ENCODE measurements around the gene BIRC3. TPM values are rescaled to one million over a fixed set of nuclear protein-coding genes. Genes with fewer than 3 reads are reported as not detected.

The BIRC3 gene
- total RNA-seq, 2 experiments from 2014 or later: 102 to 108 TPM

DNA sequence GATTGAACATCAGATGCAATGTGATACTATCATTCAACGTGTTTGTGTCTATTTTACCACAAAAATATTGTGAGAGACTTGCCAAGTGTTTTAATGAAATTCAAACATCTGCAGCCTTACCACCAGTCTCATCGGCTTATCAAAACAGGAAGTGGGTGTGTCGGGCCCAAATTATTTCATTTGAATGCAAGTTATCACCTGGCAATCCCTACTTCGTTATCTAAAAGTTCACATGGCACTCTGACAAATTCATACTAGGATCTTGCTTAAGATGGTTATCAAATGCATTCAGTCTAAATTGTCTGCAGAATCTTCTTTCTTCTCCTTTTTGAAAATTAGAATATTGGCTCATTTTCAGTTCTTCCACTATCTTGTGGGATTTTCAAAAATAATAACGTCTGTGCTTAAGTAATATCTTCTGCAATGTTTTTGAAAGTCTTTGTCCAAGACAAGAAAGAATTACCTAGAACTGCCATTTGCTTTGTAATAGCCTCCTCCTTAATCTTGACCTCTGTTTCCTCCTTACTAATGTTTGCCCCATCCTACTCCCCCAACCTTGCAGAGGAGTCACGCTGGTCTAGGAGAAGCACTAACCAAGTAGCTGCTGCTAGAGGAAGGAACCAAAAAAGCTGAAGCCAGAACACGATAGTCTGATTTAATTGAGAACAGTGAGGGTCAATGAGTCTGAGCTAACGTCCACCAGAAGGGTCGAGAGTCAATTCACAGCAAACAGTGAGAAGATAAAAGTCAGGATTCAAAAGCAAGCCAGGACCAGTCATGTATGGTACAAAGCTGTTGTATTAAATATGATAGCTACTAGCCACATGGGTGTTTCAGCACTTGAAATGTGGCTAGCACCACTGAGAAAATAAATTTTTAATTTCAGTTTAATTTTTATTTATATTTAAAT, 10.2 kb upstream of the BIRC3 start:
- intact Hi-C loops (cut with micrococcal nuclease): no loop called here
- H3K27ac Mint-ChIP-seq: peak overlapping the region; percentile 81
- peaks cover 22% of the 10 kb centered on the region for H3K9me3 Mint-ChIP-seq
- ChIA-PET CTCF (interaction anchor here (1.0 to 17.7 kb wide), 6 partner anchors 9 to 84 kb away, joined by 3 to 403 read pairs (median 7); partner anchors contain the start of gene BIRC3), POLR2A (interaction anchor here (1.2 to 1.7 kb wide), 2 partner anchors 11 to 13 kb away, joined by 3 to 7 read pairs; partner anchors contain the start of gene BIRC3)
- TF ChIP-seq, protein P1, sequence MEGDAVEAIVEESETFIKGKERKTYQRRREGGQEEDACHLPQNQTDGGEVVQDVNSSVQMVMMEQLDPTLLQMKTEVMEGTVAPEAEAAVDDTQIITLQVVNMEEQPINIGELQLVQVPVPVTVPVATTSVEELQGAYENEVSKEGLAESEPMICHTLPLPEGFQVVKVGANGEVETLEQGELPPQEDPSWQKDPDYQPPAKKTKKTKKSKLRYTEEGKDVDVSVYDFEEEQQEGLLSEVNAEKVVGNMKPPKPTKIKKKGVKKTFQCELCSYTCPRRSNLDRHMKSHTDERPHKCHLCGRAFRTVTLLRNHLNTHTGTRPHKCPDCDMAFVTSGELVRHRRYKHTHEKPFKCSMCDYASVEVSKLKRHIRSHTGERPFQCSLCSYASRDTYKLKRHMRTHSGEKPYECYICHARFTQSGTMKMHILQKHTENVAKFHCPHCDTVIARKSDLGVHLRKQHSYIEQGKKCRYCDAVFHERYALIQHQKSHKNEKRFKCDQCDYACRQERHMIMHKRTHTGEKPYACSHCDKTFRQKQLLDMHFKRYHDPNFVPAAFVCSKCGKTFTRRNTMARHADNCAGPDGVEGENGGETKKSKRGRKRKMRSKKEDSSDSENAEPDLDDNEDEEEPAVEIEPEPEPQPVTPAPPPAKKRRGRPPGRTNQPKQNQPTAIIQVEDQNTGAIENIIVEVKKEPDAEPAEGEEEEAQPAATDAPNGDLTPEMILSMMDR (IDR thresholded peaks at IDR 0.05): no peak
- H3K27me3 Mint-ChIP-seq: no peaks in the 10 kb centered on the region
- peaks cover 9% of the 10 kb centered on the region for H3K36me3 Mint-ChIP-seq (ENCODE audit: low read depth)
- ATAC-seq (peak; percentile 52), DNase-seq (peak; percentile 53)
- H3K4me1 Mint-ChIP-seq (ENCODE audit: low read depth): peaks cover 47% of the 10 kb centered on the region
- peak overlapping the region; percentile 51 for H3K4me3 Mint-ChIP-seq

DNA sequence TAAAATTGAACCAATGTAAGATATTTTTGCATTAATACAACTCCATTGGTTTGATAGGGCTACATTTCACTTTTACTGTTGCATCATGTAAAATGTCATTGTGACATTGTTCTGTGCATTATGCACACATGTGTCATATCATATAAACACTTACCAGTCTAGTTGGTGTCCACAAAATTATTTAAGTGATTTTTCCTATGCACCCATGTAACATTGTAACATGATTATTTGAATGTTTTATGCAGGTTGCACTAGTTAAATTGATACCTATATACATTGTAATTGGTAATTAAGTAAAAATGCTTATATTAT, 9.6 kb upstream of the BIRC3 start:
- Mint-ChIP-seq H3K9me3 (peaks cover 22% of the 10 kb centered on the region), H3K27me3 (no peaks in the 10 kb centered on the region), H3K36me3 (ENCODE audit: low read depth) (peaks cover 9% of the 10 kb centered on the region), H3K4me1 (ENCODE audit: low read depth) (peaks cover 51% of the 10 kb centered on the region), H3K27ac (no peak overlapping the region), H3K4me3 (no peak overlapping the region)
- TF ChIP-seq, protein P1 (IDR thresholded peaks at IDR 0.05): no peak
- ChIA-PET CTCF (interaction anchor here (1.2 to 17.7 kb wide), 5 partner anchors 8 to 83 kb away, joined by 3 to 403 read pairs (median 8); partner anchors contain the start of gene BIRC3), POLR2A (interaction anchor here (1.2 to 1.7 kb wide), 2 partner anchors 10 to 13 kb away, joined by 3 to 7 read pairs; partner anchors contain the start of gene BIRC3)
- intact Hi-C loops (cut with micrococcal nuclease): no loop called here
- no peak for DNase-seq
- peak; percentile 9 for ATAC-seq

DNA sequence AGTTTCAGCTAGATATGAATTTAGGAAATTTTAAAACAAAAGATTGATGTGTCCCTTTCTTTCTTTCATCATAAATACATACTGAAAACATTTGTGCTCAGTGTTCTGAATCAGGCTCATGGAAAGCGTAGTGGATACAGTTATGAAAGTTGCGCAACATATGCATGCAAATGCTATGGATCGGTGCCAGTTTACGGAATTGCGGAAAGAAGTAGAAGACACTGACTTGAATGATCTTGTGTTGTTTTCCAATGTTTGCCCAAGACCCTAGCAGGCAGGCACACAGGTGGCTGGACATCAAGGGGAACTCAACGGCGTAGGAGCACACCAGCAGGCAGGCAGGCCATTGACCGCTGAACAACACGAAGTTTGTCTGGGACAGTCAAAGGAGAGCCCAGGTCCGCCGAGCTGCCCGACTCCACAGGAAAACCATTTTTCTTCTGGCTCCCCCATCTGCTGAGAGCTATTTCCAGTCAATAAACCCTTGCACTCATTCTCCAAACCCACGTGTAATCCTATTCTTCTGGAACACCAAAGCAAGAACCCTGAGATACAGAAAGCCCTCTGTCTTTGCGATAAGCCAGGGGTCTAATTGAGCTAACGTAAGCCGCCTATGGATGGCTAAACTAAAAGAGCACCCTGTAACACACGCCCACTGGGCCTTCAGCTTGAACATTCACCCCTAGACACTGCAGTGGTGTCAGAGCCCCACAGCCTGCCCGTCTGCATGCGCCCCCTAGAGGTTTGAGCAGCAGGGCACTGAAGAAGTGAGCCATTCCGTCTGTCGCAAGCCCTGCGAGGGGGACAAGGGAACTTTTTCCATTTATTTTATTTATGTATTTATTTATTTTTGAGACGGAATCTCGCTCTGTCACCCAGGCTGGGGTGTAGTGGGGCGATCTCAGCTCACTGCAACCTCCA, 7.4 kb upstream of the BIRC3 start:
- no peaks in the 10 kb centered on the region for H3K27me3 Mint-ChIP-seq
- ChIA-PET CTCF (interaction anchor here (0.7 to 17.7 kb wide), 5 partner anchors 10 to 86 kb away, joined by 3 to 403 read pairs (median 5); no protein-coding TSS in a partner anchor), POLR2A (interaction anchor here (1.6 to 1.7 kb wide), 2 partner anchors 9 to 16 kb away, joined by 5 read pairs; no protein-coding TSS in a partner anchor)
- H3K27ac Mint-ChIP-seq: no peak overlapping the region
- DNase-seq (peak; percentile 38), ATAC-seq (no peak)
- intact Hi-C loops (cut with micrococcal nuclease): no loop called here
- H3K4me1 Mint-ChIP-seq (ENCODE audit: low read depth): peaks cover 55% of the 10 kb centered on the region
- peaks cover 6% of the 10 kb centered on the region for H3K9me3 Mint-ChIP-seq
- TF ChIP-seq, protein P1 (IDR thresholded peaks at IDR 0.05): no peak
- H3K36me3 Mint-ChIP-seq (ENCODE audit: low read depth): peaks cover 2% of the 10 kb centered on the region
- no peak overlapping the region for H3K4me3 Mint-ChIP-seq

- ChIA-PET POLR2A (interaction anchor here (0.6 kb wide), 1 partner anchor 25 kb away, joined by 3 read pairs; no protein-coding TSS in a partner anchor), CTCF (interaction anchor here (0.8 to 17.7 kb wide), 6 partner anchors 13 to 353 kb away, joined by 3 to 403 read pairs (median 6); no protein-coding TSS in a partner anchor)
- TF ChIP-seq, protein P1 (IDR thresholded peaks at IDR 0.05): no peak
- Mint-ChIP-seq H3K9me3 (peaks cover 6% of the 10 kb centered on the region), H3K4me3 (peak overlapping the region; percentile 56), H3K4me1 (ENCODE audit: low read depth) (peaks cover 46% of the 10 kb centered on the region), H3K27ac (peak overlapping the region; percentile 85), H3K36me3 (ENCODE audit: low read depth) (peaks cover 11% of the 10 kb centered on the region), H3K27me3 (no peaks in the 10 kb centered on the region)
- intact Hi-C loops (cut with micrococcal nuclease): no loop called here
- DNase-seq (no peak), ATAC-seq (no peak)
These were observed 4.6 kb upstream of the BIRC3 start for GRCh38 chr11:102312667-102313066.
